ENCODE data around the gene GPC5. TPM values are rescaled to one million over a fixed set of nuclear protein-coding genes. Genes with fewer than 3 reads are reported as not detected.

The GPC5 gene
- total and polyA plus RNA-seq, 9 donors: 0.10 to 1.5 (median 0.38) TPM

DNA sequence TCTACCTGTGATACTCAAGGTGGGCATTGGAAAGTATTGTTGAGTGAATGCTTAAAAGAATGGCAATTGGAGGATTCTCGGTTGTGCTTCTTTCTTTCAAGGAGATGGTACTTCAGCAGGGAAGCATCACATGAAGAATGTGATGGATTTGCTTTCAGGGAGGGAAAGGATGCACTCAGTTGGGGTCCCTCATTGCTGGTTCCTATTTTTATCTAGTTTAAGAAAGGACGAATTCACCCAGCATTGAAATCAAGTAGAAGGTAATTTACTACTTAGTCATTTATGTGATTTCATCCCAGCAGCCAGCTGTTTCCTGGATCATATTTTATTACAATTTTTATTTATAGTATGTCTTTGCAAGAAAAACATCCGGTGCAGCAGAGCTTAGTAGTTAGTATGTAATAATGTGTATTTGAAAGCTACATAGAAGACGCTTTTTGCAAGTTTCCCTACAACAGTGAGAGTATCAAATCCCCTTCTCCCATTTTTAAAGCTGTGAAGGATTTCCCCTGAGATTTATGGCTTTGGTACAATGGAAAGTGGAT, 417.9 kb downstream of the GPC5 start:
- 31 to 34% (median 32%) methylated on average over 4 of the region's 4 CpGs for WGBS, 3 donors
- no peak overlapping the region for H3K27ac ChIP-seq
- no peak for TF ChIP-seq POLR2A (IDR thresholded peaks at IDR 0.05)
- TF ChIP-seq, protein P1, sequence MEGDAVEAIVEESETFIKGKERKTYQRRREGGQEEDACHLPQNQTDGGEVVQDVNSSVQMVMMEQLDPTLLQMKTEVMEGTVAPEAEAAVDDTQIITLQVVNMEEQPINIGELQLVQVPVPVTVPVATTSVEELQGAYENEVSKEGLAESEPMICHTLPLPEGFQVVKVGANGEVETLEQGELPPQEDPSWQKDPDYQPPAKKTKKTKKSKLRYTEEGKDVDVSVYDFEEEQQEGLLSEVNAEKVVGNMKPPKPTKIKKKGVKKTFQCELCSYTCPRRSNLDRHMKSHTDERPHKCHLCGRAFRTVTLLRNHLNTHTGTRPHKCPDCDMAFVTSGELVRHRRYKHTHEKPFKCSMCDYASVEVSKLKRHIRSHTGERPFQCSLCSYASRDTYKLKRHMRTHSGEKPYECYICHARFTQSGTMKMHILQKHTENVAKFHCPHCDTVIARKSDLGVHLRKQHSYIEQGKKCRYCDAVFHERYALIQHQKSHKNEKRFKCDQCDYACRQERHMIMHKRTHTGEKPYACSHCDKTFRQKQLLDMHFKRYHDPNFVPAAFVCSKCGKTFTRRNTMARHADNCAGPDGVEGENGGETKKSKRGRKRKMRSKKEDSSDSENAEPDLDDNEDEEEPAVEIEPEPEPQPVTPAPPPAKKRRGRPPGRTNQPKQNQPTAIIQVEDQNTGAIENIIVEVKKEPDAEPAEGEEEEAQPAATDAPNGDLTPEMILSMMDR (IDR thresholded peaks at IDR 0.05): no peak
- no peak for TF ChIP-seq EP300 (IDR thresholded peaks at IDR 0.05)
- no peaks in the 10 kb centered on the region for H3K27me3 ChIP-seq
- intact Hi-C loops (cut with DNase I): no loop called here
- no peak overlapping the region for H3K4me3 ChIP-seq
- no peaks in the 10 kb centered on the region for H3K9me3 ChIP-seq
- no peaks in the 10 kb centered on the region for H3K4me1 ChIP-seq (ENCODE audit: insufficient read depth)
- no peak for DNase-seq
- no peaks in the 10 kb centered on the region for H3K36me3 ChIP-seq

DNA sequence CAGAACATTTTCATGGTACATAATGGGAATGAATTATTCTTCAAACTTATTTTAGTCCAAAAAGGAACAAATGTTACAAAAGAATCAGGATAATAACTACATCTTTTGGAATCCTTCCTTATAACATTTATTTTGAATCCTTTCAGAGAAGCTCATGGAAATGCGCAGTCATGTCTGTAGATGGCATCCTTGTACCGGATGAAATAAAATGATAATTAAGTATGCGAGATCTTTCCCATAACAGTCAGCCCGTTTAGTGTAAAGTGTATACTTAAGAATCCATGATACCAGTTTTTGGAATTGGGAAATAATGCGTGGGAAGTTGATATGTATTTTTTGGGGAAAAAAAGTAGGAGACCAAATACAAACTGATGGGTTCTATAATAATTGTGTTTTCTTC, 418.8 kb downstream of the GPC5 start:
- Histone ChIP-seq H3K27me3 (no peaks in the 10 kb centered on the region), H3K4me1 (ENCODE audit: insufficient read depth) (no peaks in the 10 kb centered on the region), H3K9me3 (no peaks in the 10 kb centered on the region), H3K36me3 (no peaks in the 10 kb centered on the region), H3K4me3 (no peak overlapping the region), H3K27ac (no peak overlapping the region)
- intact Hi-C loops (cut with DNase I): no loop called here
- TF ChIP-seq POLR2A (IDR thresholded peaks at IDR 0.05): no peak
- TF ChIP-seq, protein P1 (IDR thresholded peaks at IDR 0.05): no peak
- DNase-seq: no peak
- 8 to 21% (median 8%) methylated on average over 5 of the region's 5 CpGs for WGBS, 3 donors

DNA sequence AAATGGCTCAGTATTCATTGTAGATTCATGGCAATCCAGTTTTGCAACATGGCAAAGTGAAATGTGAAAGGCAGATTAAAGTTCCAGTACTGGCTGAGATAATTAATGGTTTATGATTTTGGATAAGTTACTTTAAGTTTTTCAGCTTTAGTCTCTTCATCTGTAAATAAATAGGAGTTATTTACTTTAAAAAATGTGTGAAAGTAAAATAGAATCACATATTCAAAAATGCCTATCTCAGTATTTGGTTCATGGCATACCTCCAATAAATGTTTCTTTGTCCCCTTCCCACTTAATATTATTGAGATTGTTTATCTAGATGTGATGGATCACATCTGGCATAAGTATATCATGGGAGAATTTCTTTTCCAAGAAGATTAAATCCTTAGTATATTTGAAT, 426.0 kb downstream of the GPC5 start:
- H3K4me1 ChIP-seq (ENCODE audit: insufficient read depth): no peaks in the 10 kb centered on the region
- no peak overlapping the region for H3K4me3 ChIP-seq
- no peaks in the 10 kb centered on the region for H3K27me3 ChIP-seq
- DNase-seq: no peak
- H3K9me3 ChIP-seq: no peaks in the 10 kb centered on the region
- H3K27ac ChIP-seq: no peak overlapping the region
- no peaks in the 10 kb centered on the region for H3K36me3 ChIP-seq
- TF ChIP-seq, protein P1 (IDR thresholded peaks at IDR 0.05): no peak
- no peak for TF ChIP-seq EP300 (IDR thresholded peaks at IDR 0.05)
- TF ChIP-seq POLR2A (IDR thresholded peaks at IDR 0.05): no peak
- intact Hi-C loops (cut with DNase I): no loop called here

DNA sequence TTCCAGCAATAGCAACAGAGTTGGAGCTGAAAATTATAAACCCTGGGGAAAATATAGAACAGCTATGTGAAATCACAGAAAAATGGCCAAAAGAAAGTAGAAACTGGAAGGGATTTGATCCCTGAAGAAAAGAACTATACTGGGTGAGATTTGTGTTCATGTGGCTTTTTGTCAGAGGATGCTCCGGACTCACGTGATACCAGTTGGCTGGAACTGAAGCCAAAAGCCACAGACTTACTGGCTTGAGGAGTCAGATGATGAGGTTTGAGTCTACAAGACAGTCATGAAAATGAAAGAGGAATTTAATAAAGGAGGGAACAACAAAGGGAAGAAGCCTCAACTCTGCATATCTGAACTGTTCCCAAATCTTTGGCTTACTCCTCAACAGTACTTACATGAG, 427.1 kb downstream of the GPC5 start:
- WGBS, 3 donors: 77 to 90% (median 80%) methylated on average over 2 of the region's 2 CpGs
- Histone ChIP-seq H3K36me3 (no peaks in the 10 kb centered on the region), H3K27ac (no peak overlapping the region), H3K9me3 (no peaks in the 10 kb centered on the region), H3K4me3 (no peak overlapping the region), H3K4me1 (ENCODE audit: insufficient read depth) (no peaks in the 10 kb centered on the region), H3K27me3 (no peaks in the 10 kb centered on the region)
- TF ChIP-seq, protein P1 (IDR thresholded peaks at IDR 0.05): no peak
- no peak for TF ChIP-seq POLR2A (IDR thresholded peaks at IDR 0.05)
- TF ChIP-seq EP300 (IDR thresholded peaks at IDR 0.05): no peak
- DNase-seq: no peak
- intact Hi-C loops (cut with DNase I): no loop called here

DNA sequence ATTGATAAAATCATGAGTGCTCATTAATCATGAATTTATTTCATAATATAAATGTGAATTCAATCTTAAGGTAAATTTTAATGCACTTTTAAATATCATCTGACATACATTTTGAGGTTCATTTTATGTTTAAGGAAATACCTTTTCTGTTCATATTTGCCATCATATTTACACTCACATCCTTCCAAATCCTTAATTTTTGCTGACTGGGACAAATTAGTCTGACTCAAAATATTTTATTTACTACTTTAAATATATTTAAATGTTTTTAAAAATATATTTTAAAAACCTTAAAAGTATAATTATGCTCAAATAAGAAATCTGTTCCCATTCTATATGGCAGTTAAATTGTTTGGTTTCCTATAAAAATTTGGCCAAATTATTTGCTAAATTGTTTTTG, 438.1 kb downstream of the GPC5 start:
- H3K9me3 ChIP-seq: no peaks in the 10 kb centered on the region
- DNase-seq: no peak
- H3K4me3 ChIP-seq: no peak overlapping the region
- no peak overlapping the region for H3K27ac ChIP-seq
- intact Hi-C loops (cut with DNase I): no loop called here
- H3K36me3 ChIP-seq: no peaks in the 10 kb centered on the region
- no peaks in the 10 kb centered on the region for H3K27me3 ChIP-seq
- no peaks in the 10 kb centered on the region for H3K4me1 ChIP-seq (ENCODE audit: insufficient read depth)
- TF ChIP-seq POLR2A (IDR thresholded peaks at IDR 0.05): no peak

Data from ovary (tissue), 9 donors.